PC-9 (cell line): ENCODE data around the gene ZFPM1. TPM values are rescaled to one million over a fixed set of nuclear protein-coding genes. Genes with fewer than 3 reads are reported as not detected.

Experiments used
- BruUV-seq: library from RNA; stranded (reverse); fragments of 400-500 nt; replicated peaks from 2 replicates; lab custom pipeline; 2021; lab: Mats Ljungman, UMichigan
- CTCF ChIA-PET: fragments of 300-600 bp; sonication (Branson Sonifier 250); formaldehyde crosslinking; loops from one replicate; lab custom pipeline; 2022; ENCODE audit warnings: antibody characterized with exemption; lab: Charles Lee
- POLR2A ChIA-PET: fragments of 300-600 bp; sonication (Branson Sonifier 250); formaldehyde crosslinking; loops from one replicate; lab custom pipeline; 2022; ENCODE audit warnings: antibody characterized with exemption; ENCODE audit not compliant: unreplicated experiment; lab: Charles Lee
- DNase-seq, 2 experiments: peaks; one replicate each; pipeline versions ENCODE4 v3.0.0 to v3.0.0-alpha.2; 2015 to 2022; ENCODE audit warnings: mixed read lengths in 1 of 2
- H2AFZ ChIP-seq: fragments of 200-600 bp; sonication (generic); 2 replicates; pipeline ENCODE4 v1.8.1; 2017; ENCODE audit warnings: antibody characterized with exemption
- H3F3A ChIP-seq: fragments of 200-600 bp; sonication (generic); 2 replicates; pipeline ENCODE4 v1.8.1; 2017; ENCODE audit warnings: antibody characterized with exemption, mild to moderate bottlenecking, low read depth; ENCODE audit not compliant: insufficient read depth
- H3K27ac ChIP-seq: fragments of 200-600 bp; sonication (generic); 2 replicates; pipeline ENCODE4 v1.6.1; 2016; ENCODE audit warnings: mixed run types
- H3K27me3 ChIP-seq: fragments of 200-600 bp; sonication (generic); 2 replicates; pipeline ENCODE4 v1.6.1; 2016; ENCODE audit warnings: low read depth, mixed run types; ENCODE audit not compliant: insufficient read depth
- H3K36me3 ChIP-seq: fragments of 200-600 bp; sonication (generic); 2 replicates; pipeline ENCODE4 v1.6.1; 2016; ENCODE audit warnings: low read depth, mixed run types
- H3K4me1 ChIP-seq: fragments of 200-600 bp; sonication (generic); replicated peaks from 2 replicates; pipeline ENCODE4 v1.6.1; 2016; ENCODE audit warnings: mixed run types; ENCODE audit not compliant: insufficient read depth
- H3K4me2 ChIP-seq: fragments of 200-600 bp; sonication (generic); 2 replicates; pipeline ENCODE4 v1.6.1; 2017; ENCODE audit warnings: mixed run types
- H3K4me3 ChIP-seq: fragments of 200-600 bp; sonication (generic); 2 replicates; pipeline ENCODE4 v1.6.1; 2016; ENCODE audit warnings: mixed run types
- H3K79me2 ChIP-seq: fragments of 200-600 bp; sonication (generic); 2 replicates; pipeline ENCODE4 v1.6.1; 2017; ENCODE audit warnings: low read depth, mixed run types
- H3K9me2 ChIP-seq: fragments of 200-600 bp; sonication (generic); 2 replicates; pipeline ENCODE4 v1.8.1; 2017; ENCODE audit warnings: mild to moderate bottlenecking; ENCODE audit not compliant: insufficient read depth
- H3K9me3 ChIP-seq: fragments of 200-600 bp; sonication (generic); 2 replicates; pipeline ENCODE4 v1.8.1; 2016; ENCODE audit warnings: low read depth; ENCODE audit not compliant: insufficient read depth
- H4K20me1 ChIP-seq: fragments of 200-600 bp; sonication (generic); 2 replicates; pipeline ENCODE4 v1.8.1; 2017; ENCODE audit not compliant: insufficient read depth
- CTCF ChIP-seq: fragments of 200-600 bp; sonication (generic); conservative IDR thresholded peaks from 2 replicates; pipeline ENCODE4 v1.6.1; 2017; ENCODE audit warnings: mixed run types, antibody characterized with exemption, mild to moderate bottlenecking, moderate library complexity
- EZH2 ChIP-seq: fragments of 200-600 bp; sonication (generic); IDR thresholded peaks from 2 replicates; pipeline ENCODE4 v1.8.0; 2017; ENCODE audit warnings: antibody characterized with exemption, low read depth
- intact Hi-C: fragments of 100-400 bp; cut with micrococcal nuclease; formaldehyde crosslinking; loops from one replicate; pipeline ENCODE4 v1.10.0; 2022; ENCODE audit not compliant: unreplicated experiment
- total RNA-seq: library from RNA; stranded (reverse); gene quantifications from 2 replicates; pipeline ENCODE4 v1.2.3, GENCODE V29; 2021

The ZFPM1 gene
- total RNA-seq, 1 experiment from 2014 or later = 19.7 TPM

- TF ChIP-seq EZH2 = no peak
- TF ChIP-seq CTCF = no peak
- no TSS peak for BruUV-seq
- no peak for DNase-seq
- H3K4me2 ChIP-seq = no peak overlapping the region
- H3K79me2 ChIP-seq = no peaks in the 10 kb centered on the region
- H4K20me1 ChIP-seq = no peaks in the 10 kb centered on the region
- H3K27me3 ChIP-seq = no peaks in the 10 kb centered on the region
- intact Hi-C loops = no loop called here
- CTCF ChIA-PET = no interaction called here
- H2AFZ ChIP-seq = no peak overlapping the region
- H3K9me2 ChIP-seq = no peaks in the 10 kb centered on the region
- H3K4me1 ChIP-seq = no peaks in the 10 kb centered on the region
- no peaks in the 10 kb centered on the region for H3K36me3 ChIP-seq
- H3K4me3 ChIP-seq = no peak overlapping the region
- H3K27ac ChIP-seq = no peak overlapping the region
- no peaks in the 10 kb centered on the region for H3K9me3 ChIP-seq
- POLR2A ChIA-PET = no interaction called here
- H3F3A ChIP-seq = no peaks in the 10 kb centered on the region
Measured at GRCh38 chr16:88407042-88407420, 46.0 kb upstream of the ZFPM1 start.

- TF ChIP-seq CTCF = no peak
- Histone ChIP-seq H3K27me3 (no peaks in the 10 kb centered on the region), H3K4me2 (no peak overlapping the region), H2AFZ (no peak overlapping the region), H3K79me2 (no peaks in the 10 kb centered on the region), H3K4me3 (no peak overlapping the region), H3K9me3 (no peaks in the 10 kb centered on the region), H3F3A (no peaks in the 10 kb centered on the region), H4K20me1 (no peaks in the 10 kb centered on the region), H3K27ac (no peak overlapping the region), H3K36me3 (no peaks in the 10 kb centered on the region), H3K4me1 (no peaks in the 10 kb centered on the region), H3K9me2 (no peaks in the 10 kb centered on the region)
- CTCF ChIA-PET = interaction anchor here (0.6 kb wide), 1 partner anchor 607 kb away, joined by 13 read pairs; no protein-coding TSS in a partner anchor
- DNase-seq = no peak
- no TSS peak for BruUV-seq
- POLR2A ChIA-PET = no interaction called here
- intact Hi-C loops = no loop called here
Measured at GRCh38 chr16:88407807-88408206, 45.3 kb upstream of the ZFPM1 start.

GRCh38 chr16:88408561-88409142 lies 44.4 kb upstream of the ZFPM1 start:
- H3K4me2 ChIP-seq = no peak overlapping the region
- intact Hi-C loops = no loop called here

More at GRCh38 chr16:88408561-88409142, 44.4 kb upstream of the ZFPM1 start:
- no peaks in the 10 kb centered on the region for H4K20me1 ChIP-seq
- TF ChIP-seq CTCF = no peak
- TF ChIP-seq EZH2 = no peak
- H3K9me2 ChIP-seq = no peaks in the 10 kb centered on the region
- no peak overlapping the region for H2AFZ ChIP-seq
- CTCF ChIA-PET = no interaction called here
- no peaks in the 10 kb centered on the region for H3K9me3 ChIP-seq
- no peak overlapping the region for H3K27ac ChIP-seq
- no peaks in the 10 kb centered on the region for H3K4me1 ChIP-seq
- no peaks in the 10 kb centered on the region for H3K79me2 ChIP-seq
- H3K27me3 ChIP-seq = no peaks in the 10 kb centered on the region
- H3F3A ChIP-seq = no peaks in the 10 kb centered on the region
- BruUV-seq = no TSS peak
- no peak overlapping the region for H3K4me3 ChIP-seq
- POLR2A ChIA-PET = no interaction called here
- DNase-seq = no peak
- H3K36me3 ChIP-seq = no peaks in the 10 kb centered on the region
